SK-N-SH treated with all-trans-retinoic acid at 6 μM for 48 hours (cell line): ENCODE measurements around the gene CPSF3.

Experiments
- SNAI2 ChIP-seq: fragments of 250-450 bp; sonication (Bioruptor Pico); IDR thresholded peaks from 2 replicates; pipeline ENCODE4 v1.5.0; 2020; ENCODE audit warnings: mild to moderate bottlenecking, moderate library complexity
- ZFP30 ChIP-seq: fragments of 450-650 bp; formaldehyde crosslinking; IDR thresholded peaks from 2 replicates; pipeline ENCODE4 v1.5.0; 2022; ENCODE audit warnings: mild to moderate bottlenecking, moderate library complexity
- ZNF565 ChIP-seq: fragments of 450-650 bp; formaldehyde crosslinking; conservative IDR thresholded peaks from 2 replicates; pipeline ENCODE4 v1.5.0; 2020; ENCODE audit warnings: low read depth, mild to moderate bottlenecking, moderate library complexity
- ZNF8 ChIP-seq: fragments of 450-650 bp; formaldehyde crosslinking; IDR thresholded peaks from 2 replicates; pipeline ENCODE4 v1.5.0; 2020; ENCODE audit warnings: mild to moderate bottlenecking, moderate library complexity

- TF ChIP-seq SNAI2 (CRISPR knock-in tag) (no peak), ZNF8 (no peak), ZNF565 (CRISPR knock-in tag) (no peak), ZFP30 (CRISPR knock-in tag) (no peak)
Measured at GRCh38 chr2:9416962-9417316, 6.5 kb upstream of the CPSF3 start.
